Pancreas (tissue), 10 donors: Measurements from ENCODE around the gene RNPS1. TPM values are rescaled to one million over a fixed set of nuclear protein-coding genes. Genes with fewer than 3 reads are reported as not detected.

ENCODE experiments used
- ATAC-seq, 4 donors: fragments of 200-7000 bp; cut with Tn5 transposase; one replicate each; pipeline versions ENCODE4 v1.8.0 to v1.9.1; 2020; ENCODE audit warnings: mild to moderate bottlenecking in 4 of 4, moderate library complexity in 4 of 4
- DNase-seq, 6 donors: peaks; one replicate each; pipeline ENCODE4 v3.0.0-alpha.2; 2020
- FAIRE-seq: peaks from 2 replicates; lab custom pipeline; 2012; peaks lifted over from hg19 to GRCh38; lab: Jason Lieb, UNC
- H3K27ac ChIP-seq, 4 donors: fragments of 200-600 bp; sonication (generic); 1 replicate in 3 of 4; 2 replicates in 1 of 4; pipeline versions ENCODE4 v1.5.0 to v1.8.0; 2020
- H3K27me3 ChIP-seq, 4 donors: fragments of 200-600 bp; one replicate each; pipeline ENCODE4 v1.8.0; 2021
- H3K36me3 ChIP-seq, 3 donors: fragments of 200-600 bp; sonication (generic) in 1 of 3; one replicate each; pipeline versions ENCODE4 v1.5.0 to v1.8.0; 2020 to 2021
- H3K4me1 ChIP-seq, 3 donors: fragments of 200-600 bp; one replicate each; pipeline ENCODE4 v1.8.0; 2021
- H3K4me3 ChIP-seq, 4 donors: fragments of 200-600 bp; sonication (generic) in 2 of 4; one replicate each; pipeline versions ENCODE4 v1.5.0 to v1.8.0; 2020 to 2021
- H3K9me3 ChIP-seq, 4 donors: fragments of 200-600 bp; one replicate each; pipeline ENCODE4 v1.8.0; 2021
- WGBS, 2 donors: extraction: QIAGEN DNeasy Blood & Tissue Kit; methylation state at CpG; one replicate each; pipeline ENCODE4 v1.1.7; 2013; 5-methylcytosine and 5-hydroxymethylcytosine counted together
- intact Hi-C, 3 donors: fragments of 100-400 bp; cut with DNase I; formaldehyde crosslinking; loops; one replicate each; pipeline versions ENCODE4 v1.11.1 to v1.14.2; 2022
- polyA plus RNA-seq, 2 donors: library from polyadenylated mRNA; stranded (reverse); fragments of 200-250 nt; gene quantifications; one replicate each; pipeline ENCODE4 v1.2.3, GENCODE V29; 2013
- total RNA-seq, 6 donors: library from RNA; stranded (reverse); fragmentation: NEBNext Ultra II Directional in 4 of 6; extraction: Animal tissue kit (Norgen Biotek cat#: 25700) in 4 of 6; gene quantifications; one replicate each; pipeline versions ENCODE4 v1.2.1 to v1.2.4, GENCODE V29; 2021 to 2023
- TF ChIP-seq, protein P1 (sequence below), 4 donors: fragments of 200-600 bp; sonication (generic) in 3 of 4; IDR thresholded peaks; one replicate each; pipeline versions ENCODE4 v1.5.0 to v1.8.0; 2021; ENCODE audit warnings: antibody characterized with exemption in 4 of 4
- donor health status: healthy with polysubstance abuse.
- donor health status: DM: no; HTN: no; CAD: no; lungs with moderate emphysema.
- donor health status: DM: no; HTN: no; CAD: no.
- donor health status: control.
- donor health status: control.
- donor health status: Bipolar disorder and iron deficiency.
- donor health status: DM: yes; HTN: yes; CAD: no.
- donor health status: DM: no; HTN: no; CAD: no.
- donor health status: DM: no; HTN: no; CAD: no.
- donor health status: DM: yes; HTN: yes; CAD: no.

RNPS1 gene
- total and polyA plus RNA-seq, 8 donors, result 36.0 to 103 (median 54.3) TPM

DNA sequence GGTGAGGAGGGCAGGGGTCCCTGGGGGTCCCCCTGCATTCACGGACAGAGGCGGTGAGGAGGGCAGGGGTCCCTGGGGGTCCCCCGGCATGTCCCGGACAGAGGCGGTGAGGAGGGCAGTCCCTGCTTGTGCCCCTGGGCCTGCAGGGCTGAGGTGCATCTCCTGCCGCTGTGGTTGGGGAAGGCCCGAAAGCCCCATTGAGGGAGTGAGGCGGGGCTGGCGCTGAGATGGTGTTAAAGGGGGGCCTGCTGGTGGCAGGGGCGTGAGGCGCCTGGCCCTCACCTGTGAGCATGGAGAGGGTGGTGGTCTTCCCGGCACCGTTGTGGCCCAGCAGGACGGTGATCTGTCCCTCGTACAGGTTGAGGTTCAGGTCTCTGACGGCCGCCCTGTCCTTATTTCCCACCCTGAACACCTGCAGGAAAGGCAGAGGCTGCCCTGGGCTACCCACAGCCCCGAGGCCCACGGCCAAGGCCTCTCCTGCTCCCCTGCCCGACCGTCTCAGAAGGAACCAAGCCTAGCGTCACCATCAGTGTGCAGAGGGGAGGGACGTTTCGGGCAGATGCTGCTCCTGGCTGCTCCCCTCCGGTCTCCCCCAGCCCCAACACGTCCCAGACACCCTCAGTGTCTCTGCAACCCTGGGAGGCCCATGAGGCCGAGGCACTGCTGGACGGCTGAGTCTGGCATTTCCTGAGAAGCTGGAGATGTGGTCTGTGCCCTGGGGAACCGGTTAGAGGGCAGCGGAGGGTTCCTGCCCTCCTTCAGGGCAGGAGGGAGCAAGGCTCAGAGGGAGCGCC, 31.4 kb upstream of the RNPS1 start:
- FAIRE-seq (no peak), ATAC-seq (no peak), DNase-seq (no peak)
- Histone ChIP-seq H3K27ac (no peak overlapping the region), H3K4me3 (no peak overlapping the region), H3K9me3 (no peaks in the 10 kb centered on the region), H3K27me3 (no peaks in the 10 kb centered on the region), H3K4me1 (no peaks in the 10 kb centered on the region), H3K36me3 (no peaks in the 10 kb centered on the region)
- TF ChIP-seq, protein P1, sequence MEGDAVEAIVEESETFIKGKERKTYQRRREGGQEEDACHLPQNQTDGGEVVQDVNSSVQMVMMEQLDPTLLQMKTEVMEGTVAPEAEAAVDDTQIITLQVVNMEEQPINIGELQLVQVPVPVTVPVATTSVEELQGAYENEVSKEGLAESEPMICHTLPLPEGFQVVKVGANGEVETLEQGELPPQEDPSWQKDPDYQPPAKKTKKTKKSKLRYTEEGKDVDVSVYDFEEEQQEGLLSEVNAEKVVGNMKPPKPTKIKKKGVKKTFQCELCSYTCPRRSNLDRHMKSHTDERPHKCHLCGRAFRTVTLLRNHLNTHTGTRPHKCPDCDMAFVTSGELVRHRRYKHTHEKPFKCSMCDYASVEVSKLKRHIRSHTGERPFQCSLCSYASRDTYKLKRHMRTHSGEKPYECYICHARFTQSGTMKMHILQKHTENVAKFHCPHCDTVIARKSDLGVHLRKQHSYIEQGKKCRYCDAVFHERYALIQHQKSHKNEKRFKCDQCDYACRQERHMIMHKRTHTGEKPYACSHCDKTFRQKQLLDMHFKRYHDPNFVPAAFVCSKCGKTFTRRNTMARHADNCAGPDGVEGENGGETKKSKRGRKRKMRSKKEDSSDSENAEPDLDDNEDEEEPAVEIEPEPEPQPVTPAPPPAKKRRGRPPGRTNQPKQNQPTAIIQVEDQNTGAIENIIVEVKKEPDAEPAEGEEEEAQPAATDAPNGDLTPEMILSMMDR (IDR thresholded peaks at IDR 0.05), result no peak
- 89% methylated on average over 25 to 31 of the region's 31 CpGs for WGBS, 2 donors
- intact Hi-C loops, result no loop called here

DNA sequence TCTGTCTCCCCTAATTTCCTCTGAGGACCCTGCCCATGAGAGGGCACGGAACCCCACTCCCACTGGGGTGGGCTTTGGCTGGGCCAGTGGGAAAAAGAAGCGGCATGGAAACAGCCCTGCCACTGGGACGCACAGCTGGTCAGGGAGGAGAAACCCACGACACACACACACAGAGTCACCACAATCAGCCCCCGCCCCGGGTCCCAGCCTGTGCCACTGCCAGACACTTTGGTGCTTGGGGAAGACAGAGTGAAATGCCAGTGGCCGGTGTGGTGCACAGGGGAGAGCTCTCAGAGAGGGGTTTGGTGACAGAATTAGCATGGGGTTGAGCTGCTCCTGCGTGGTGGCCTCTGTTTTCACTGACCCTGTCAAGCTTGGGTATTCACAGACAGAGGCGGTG, 30.7 kb upstream of the RNPS1 start:
- Histone ChIP-seq H3K4me3 (no peak overlapping the region), H3K27ac (no peak overlapping the region), H3K27me3 (no peaks in the 10 kb centered on the region), H3K4me1 (no peaks in the 10 kb centered on the region), H3K9me3 (no peaks in the 10 kb centered on the region), H3K36me3 (no peaks in the 10 kb centered on the region)
- DNase-seq (no peak), FAIRE-seq (no peak), ATAC-seq (no peak)
- intact Hi-C loops, result no loop called here
- 90% methylated on average over 9 of the region's 9 CpGs for WGBS, 2 donors
- TF ChIP-seq, protein P1 (IDR thresholded peaks at IDR 0.05), result no peak

DNA sequence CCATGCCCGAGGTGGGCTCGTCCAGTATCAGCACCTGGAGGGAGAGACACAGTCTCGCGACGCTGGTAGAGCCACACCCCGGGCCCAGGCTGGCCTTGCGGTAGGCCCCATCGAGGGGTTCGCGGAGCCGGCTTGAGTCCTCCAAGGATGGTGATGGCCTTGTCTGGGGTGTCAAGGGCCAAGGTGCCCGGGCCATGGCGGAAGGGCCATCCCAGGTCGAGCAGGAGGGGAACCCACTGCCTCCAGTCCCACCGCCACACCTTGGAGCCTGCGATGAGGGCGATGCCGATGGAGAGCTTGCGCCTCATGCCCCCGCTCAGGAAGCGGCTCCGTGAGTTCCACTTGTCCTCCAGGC, 29.6 kb upstream of the RNPS1 start:
- Histone ChIP-seq H3K27me3 (no peaks in the 10 kb centered on the region), H3K27ac (no peak overlapping the region), H3K9me3 (no peaks in the 10 kb centered on the region), H3K4me1 (no peaks in the 10 kb centered on the region), H3K4me3 (no peak overlapping the region), H3K36me3 (no peaks in the 10 kb centered on the region)
- no peak for ATAC-seq
- TF ChIP-seq, protein P1 (IDR thresholded peaks at IDR 0.05), result no peak
- DNase-seq, result no peak
- intact Hi-C loops, result no loop called here
- WGBS, 2 donors, result 95% methylated on average over 22 of the region's 22 CpGs
- no peak for FAIRE-seq

DNA sequence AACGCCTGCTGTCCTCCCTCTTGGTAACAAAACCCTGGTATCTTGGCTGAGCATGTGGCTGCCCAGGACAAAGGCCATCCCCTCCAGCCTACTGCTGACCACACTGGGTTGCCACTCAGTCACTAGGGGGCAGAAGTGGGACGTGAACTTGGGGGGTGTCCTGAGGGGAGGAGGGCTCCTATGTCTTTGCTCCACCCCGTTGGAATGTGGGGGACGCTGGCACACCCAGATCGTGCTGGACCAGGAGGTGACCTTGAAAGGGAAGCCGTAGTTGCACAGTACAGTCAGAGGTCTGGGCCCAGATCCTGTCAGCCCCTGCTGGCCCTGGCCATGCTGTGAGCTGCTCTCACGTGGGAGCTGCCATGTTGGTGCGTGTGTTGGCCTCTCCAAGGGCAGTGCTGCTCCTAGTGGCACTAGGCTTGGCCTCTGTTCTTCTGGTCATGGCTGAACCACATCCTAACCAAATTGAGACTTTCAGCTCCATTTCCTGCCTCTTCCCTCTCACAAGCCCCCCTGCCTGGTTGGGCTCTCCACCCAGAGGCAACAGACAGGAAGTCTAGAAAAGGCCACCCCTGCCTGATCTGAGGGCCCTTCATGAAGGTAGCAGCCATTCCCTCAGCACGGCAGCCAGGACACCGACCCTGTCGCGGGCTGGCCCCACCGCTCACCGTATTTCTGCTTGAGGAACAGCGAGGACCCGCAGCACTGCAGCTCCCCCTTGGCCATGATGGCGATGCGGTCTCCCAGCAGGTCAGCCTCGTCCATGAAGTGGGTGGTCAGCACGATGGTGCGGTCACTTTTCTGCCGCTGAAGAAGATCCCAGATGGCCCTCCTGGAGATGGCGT, 29.0 kb upstream of the RNPS1 start:
- FAIRE-seq (no peak), ATAC-seq (peak; percentile 73 to 95 (median 86)), DNase-seq (peak in 4 of 6 donors; percentile 47 to 72 (median 70))
- no peaks in the 10 kb centered on the region for H3K4me1 ChIP-seq
- no peak overlapping the region for H3K4me3 ChIP-seq
- TF ChIP-seq, protein P1 (IDR thresholded peaks at IDR 0.05), result peak in 1 of 4 donors; percentile 30
- intact Hi-C loops, result no loop called here
- H3K36me3 ChIP-seq, result no peaks in the 10 kb centered on the region
- no peaks in the 10 kb centered on the region for H3K27me3 ChIP-seq
- WGBS, 2 donors, result 70% methylated on average over 23 of the region's 23 CpGs
- no peaks in the 10 kb centered on the region for H3K9me3 ChIP-seq
- H3K27ac ChIP-seq, result no peak overlapping the region
